ENCODE data around the gene CFAP107.

GRCh38 chr1:12770620-12771019, 24.6 kb downstream of the CFAP107 start:
- TF ChIP-seq CTCF (IDR thresholded peaks at IDR 0.05) (no peak), POLR2A (IDR thresholded peaks at IDR 0.05) (no peak)

Data from adrenal gland (tissue), 5 donors.